ENCODE measurements around the gene PRKCE. TPM values are rescaled to one million over a fixed set of nuclear protein-coding genes. Genes with fewer than 3 reads are reported as not detected.

PRKCE gene
- total and polyA plus RNA-seq, 2 of the 8 experiments (the other 6 are each of a cell fraction or from before 2014, with no cell fraction given) = 0.54 to 2.1 TPM

DNA sequence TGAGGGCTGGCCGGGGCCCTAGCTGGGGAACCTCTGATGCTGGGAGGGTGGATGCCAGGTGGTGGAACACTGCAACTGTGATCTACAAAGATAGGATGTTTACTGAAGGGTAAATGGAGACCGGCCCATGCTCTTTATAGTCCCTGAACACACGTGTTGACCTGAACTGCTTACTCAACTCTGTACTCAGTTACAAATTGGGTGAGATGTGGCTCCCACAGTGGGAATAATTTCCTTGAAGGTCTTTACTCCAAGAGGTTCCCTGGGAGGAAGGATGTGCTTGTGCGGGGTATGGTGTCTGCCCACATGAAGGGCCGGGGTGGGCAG lies 254.1 kb downstream of the PRKCE start:
- H2BK15ac ChIP-seq (ENCODE audit: low read length) = no peak overlapping the region
- no peaks in the 10 kb centered on the region for H3K27me3 ChIP-seq (replicated peaks in 1 of 4; ENCODE audit: control insufficient read depth in 3 of 4, extremely low read depth in 1 of 4, insufficient read depth in 3 of 4, low read length in 3 of 4)
- H3K23me2 ChIP-seq (ENCODE audit: low read depth, low read length) = no peaks in the 10 kb centered on the region
- H2BK120ac ChIP-seq (replicated peaks; ENCODE audit: low read depth, low read length) = no peak overlapping the region
- H2BK12ac ChIP-seq (ENCODE audit: low read depth, low read length) = no peak overlapping the region
- no peak overlapping the region for H4K5ac ChIP-seq (ENCODE audit: insufficient read length, low read depth, low read length)
- H2AK5ac ChIP-seq (ENCODE audit: low read depth, low read length) = no peak overlapping the region
- no peaks in the 10 kb centered on the region for H3K9me3 ChIP-seq (ENCODE audit: insufficient read depth in 2 of 2, low read depth in 1 of 2, low read length in 1 of 2)
- H3K36me3 ChIP-seq (ENCODE audit: control insufficient read depth in 2 of 4, insufficient read depth in 4 of 4, low read length in 3 of 4) = no peaks in the 10 kb centered on the region
- FAIRE-seq (no peak), DNase-seq (ENCODE audit: low read depth in 1 of 2, low spot score in 2 of 2) (no peak)
- H3K4me2 ChIP-seq (ENCODE audit: insufficient read depth in 1 of 2, low read depth in 2 of 2, low read length in 2 of 2) = no peak overlapping the region
- no peaks in the 10 kb centered on the region; a peak in 1 of 7 replicates for H3K4me1 ChIP-seq (replicated peaks in 1 of 4; ENCODE audit: control insufficient read depth in 3 of 4, insufficient read depth in 4 of 4, low read length in 3 of 4)
- H3K4me3 ChIP-seq (ENCODE audit: extremely low read depth in 1 of 4, insufficient read depth in 2 of 4, low read depth in 3 of 4, low read length in 4 of 4) = no peak overlapping the region
- no peak overlapping the region for H3K18ac ChIP-seq (ENCODE audit: extremely low read depth, low read length)
- H3K56ac ChIP-seq (replicated peaks; ENCODE audit: insufficient read length, low read depth, low read length) = no peak overlapping the region
- POLR2A ChIA-PET (ENCODE audit: partially characterized antibody) = interaction anchor here (0.7 kb wide), 1 partner anchor 610 kb away, joined by 3 read pairs; no protein-coding TSS in a partner anchor
- no peaks in the 10 kb centered on the region for H4K20me1 ChIP-seq (replicated peaks in 1 of 2; ENCODE audit: control insufficient read depth in 1 of 2, insufficient read depth in 2 of 2, low read length in 2 of 2)
- no peak overlapping the region for H3K14ac ChIP-seq (ENCODE audit: insufficient read length)
- H2AFZ ChIP-seq (ENCODE audit: low read length) = no peak overlapping the region
- no peak overlapping the region for H2BK5ac ChIP-seq (ENCODE audit: low read depth, low read length)
- H4K8ac ChIP-seq (ENCODE audit: extremely low read depth, insufficient read depth, low read length) = no peak overlapping the region; the same call in 1 of the 2 replicates
- H3K79me2 ChIP-seq (ENCODE audit: control insufficient read depth in 1 of 2, insufficient read depth in 2 of 2, low read length in 2 of 2) = no peaks in the 10 kb centered on the region
- H2BK20ac ChIP-seq (ENCODE audit: low read length) = no peak overlapping the region
- no peak overlapping the region for H3K9ac ChIP-seq (replicated peaks in 1 of 4; ENCODE audit: extremely low read depth in 1 of 4, low read depth in 3 of 4, low read length in 3 of 4)
- no peak overlapping the region for H3K4ac ChIP-seq (replicated peaks; ENCODE audit: insufficient read length, low read depth, low read length)
- CTCF ChIA-PET (ENCODE audit: partially characterized antibody) = interaction anchor here (1.0 to 1.3 kb wide), 4 partner anchors 9 to 72 kb away, joined by 3 to 4 read pairs (median 4); no protein-coding TSS in a partner anchor
- H3K79me1 ChIP-seq (ENCODE audit: low read depth, low read length) = no peaks in the 10 kb centered on the region
- 92% methylated on average over 5 of the region's 5 CpGs; no CpG with 5 or more reads in 1 of the 2 experiments for WGBS, 2 experiments (ENCODE audit: extremely low coverage in 1 of 2, insufficient coverage in 1 of 2, insufficient read length in 1 of 2, insufficient replicate concordance in 2 of 2, low coverage in 1 of 2, low lambda C conversion rate in 2 of 2, missing lambda C conversion rate in 1 of 2)
- H4K91ac ChIP-seq (replicated peaks; ENCODE audit: insufficient read length, low read length) = no peak overlapping the region
- H3K23ac ChIP-seq (ENCODE audit: insufficient read length) = no peak overlapping the region
- H3K27ac ChIP-seq (ENCODE audit: low read depth, low read length) = no peak overlapping the region
- TF ChIP-seq SAP30 (IDR thresholded peaks at IDR 0.05; ENCODE audit: insufficient read depth, insufficient replicate concordance, low read length) (no peak), JUN (IDR thresholded peaks at IDR 0.05; ENCODE audit: low read depth, low read length) (no peak), SP4 (IDR thresholded peaks at IDR 0.05; ENCODE audit: low read length) (no peak), SP1 (IDR thresholded peaks at IDR 0.05; ENCODE audit: low read depth, low read length) (no peak), BACH1 (IDR thresholded peaks at IDR 0.05; ENCODE audit: low read length) (no peak), YY1 (IDR thresholded peaks at IDR 0.05; ENCODE audit: low read depth, low read length) (no peak), RFX5 (IDR thresholded peaks at IDR 0.05; ENCODE audit: borderline replicate concordance, low read depth, low read length) (no peak), HDAC2 (IDR thresholded peaks at IDR 0.05; ENCODE audit: borderline replicate concordance in 1 of 2, low read depth in 2 of 2, low read length in 2 of 2) (no peak), TAF1 (IDR thresholded peaks at IDR 0.05; ENCODE audit: low read depth, low read length) (no peak), CBX5 (IDR thresholded peaks at IDR 0.05; ENCODE audit: low read depth, low read length) (no peak), SUZ12 (IDR thresholded peaks at IDR 0.05; ENCODE audit: low read length) (no peak), RXRA (IDR thresholded peaks at IDR 0.05; ENCODE audit: insufficient read depth, low read depth, low read length) (no peak), NRF1 (IDR thresholded peaks at IDR 0.05; ENCODE audit: low read depth, low read length) (no peak), BCL11A (IDR thresholded peaks at IDR 0.05; ENCODE audit: low read depth in 2 of 2, low read length in 2 of 2) (no peak), SIX5 (IDR thresholded peaks at IDR 0.05; ENCODE audit: low read depth, low read length) (no peak), GTF2F1 (IDR thresholded peaks at IDR 0.05; ENCODE audit: borderline replicate concordance, low read depth, low read length) (no peak)
